Transverse colon (tissue), 4 donors: ENCODE measurements around the gene PPP5C.

Experiments
- POLR2A ChIP-seq: fragments of 450-650 bp; IDR thresholded peaks from one replicate; pipeline ENCODE4 v1.6.1; 2016; ENCODE audit warnings: antibody characterized with exemption, mild to moderate bottlenecking, moderate library complexity
- POLR2AphosphoS5 ChIP-seq, 3 donors: sonication (generic); formaldehyde crosslinking; IDR thresholded peaks; one replicate each; pipeline ENCODE4 v1.6.1; 2016; ENCODE audit warnings: antibody characterized with exemption in 3 of 3
- TF ChIP-seq, protein P1 (sequence below), 5 experiments: fragments of 200-600 bp in 3 of 5; fragments of 450-650 bp in 2 of 5; sonication (generic) in 3 of 5; IDR thresholded peaks; 1 replicate in 2 of 5; 2 replicates in 3 of 5; pipeline ENCODE4 v1.5.1; 2016 to 2017; ENCODE audit warnings: antibody characterized with exemption in 5 of 5, inconsistent platforms in 3 of 5, mild to moderate bottlenecking in 2 of 5, moderate library complexity in 1 of 5

DNA sequence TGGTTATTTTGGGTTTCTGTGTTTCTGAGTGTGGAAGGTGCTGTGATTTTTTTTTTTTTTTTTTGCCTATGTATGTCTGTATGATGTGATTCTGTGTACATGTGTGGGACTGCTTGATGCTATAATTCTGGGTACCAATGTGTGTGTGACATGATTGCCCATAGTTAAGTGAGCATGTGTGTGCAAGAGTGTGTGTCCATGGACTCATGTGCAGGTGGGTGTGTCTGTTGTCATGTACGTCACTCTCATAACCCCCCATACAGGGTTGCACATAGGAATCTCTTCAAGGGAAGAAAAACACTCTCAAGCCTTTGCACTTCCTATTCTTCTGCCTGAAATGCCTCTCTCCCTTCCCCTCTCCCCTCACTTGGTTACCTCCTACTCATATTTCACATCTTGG lies 2.5 kb upstream of the PPP5C start:
- TF ChIP-seq, protein P1, sequence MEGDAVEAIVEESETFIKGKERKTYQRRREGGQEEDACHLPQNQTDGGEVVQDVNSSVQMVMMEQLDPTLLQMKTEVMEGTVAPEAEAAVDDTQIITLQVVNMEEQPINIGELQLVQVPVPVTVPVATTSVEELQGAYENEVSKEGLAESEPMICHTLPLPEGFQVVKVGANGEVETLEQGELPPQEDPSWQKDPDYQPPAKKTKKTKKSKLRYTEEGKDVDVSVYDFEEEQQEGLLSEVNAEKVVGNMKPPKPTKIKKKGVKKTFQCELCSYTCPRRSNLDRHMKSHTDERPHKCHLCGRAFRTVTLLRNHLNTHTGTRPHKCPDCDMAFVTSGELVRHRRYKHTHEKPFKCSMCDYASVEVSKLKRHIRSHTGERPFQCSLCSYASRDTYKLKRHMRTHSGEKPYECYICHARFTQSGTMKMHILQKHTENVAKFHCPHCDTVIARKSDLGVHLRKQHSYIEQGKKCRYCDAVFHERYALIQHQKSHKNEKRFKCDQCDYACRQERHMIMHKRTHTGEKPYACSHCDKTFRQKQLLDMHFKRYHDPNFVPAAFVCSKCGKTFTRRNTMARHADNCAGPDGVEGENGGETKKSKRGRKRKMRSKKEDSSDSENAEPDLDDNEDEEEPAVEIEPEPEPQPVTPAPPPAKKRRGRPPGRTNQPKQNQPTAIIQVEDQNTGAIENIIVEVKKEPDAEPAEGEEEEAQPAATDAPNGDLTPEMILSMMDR (IDR thresholded peaks at IDR 0.05): no peak
- no peak for TF ChIP-seq POLR2A
- no peak for TF ChIP-seq POLR2AphosphoS5 (IDR thresholded peaks at IDR 0.05)
